ENCODE data around the gene GOLGA6L7. TPM values are rescaled to one million over a fixed set of nuclear protein-coding genes. Genes with fewer than 3 reads are reported as not detected.
"Not testable (repeated sequence)": the region's sequence is repeated elsewhere in the genome, so short reads cannot be mapped to it uniquely, and the experiment has no call there.

GOLGA6L7 gene
- total RNA-seq, 6 experiments from 2014 or later: not detected

- DNase-seq; H3K36me3 ChIP-seq; H3K4me1 ChIP-seq; H3K27me3 ChIP-seq; H3K9me3 ChIP-seq; H3K4me3 ChIP-seq; H3K27ac ChIP-seq; intact Hi-C loops (cut with DNase I): not testable (repeated sequence)
- 80% methylated on average over 1 of the region's 9 CpGs for WGBS (ENCODE audit: insufficient coverage, low coverage, low lambda C conversion rate, missing lambda C conversion rate)
- peak in 1 of 4 donors; percentile 30 for ATAC-seq
These were observed 485 bp downstream of the GOLGA6L7 start for GRCh38 chr15:28847959-28848358.

- H3K4me1 ChIP-seq; DNase-seq; H3K4me3 ChIP-seq; H3K27me3 ChIP-seq; intact Hi-C loops (cut with DNase I); H3K36me3 ChIP-seq; H3K27ac ChIP-seq; ATAC-seq; H3K9me3 ChIP-seq: not testable (repeated sequence)
- 12% methylated on average over 2 of the region's 5 CpGs for WGBS (ENCODE audit: insufficient coverage, low coverage, low lambda C conversion rate, missing lambda C conversion rate)
These were observed 1.2 kb downstream of the GOLGA6L7 start for GRCh38 chr15:28847247-28847646.

GRCh38 chr15:28844147-28844546 is 4.3 kb downstream of the GOLGA6L7 start:
- H3K36me3 ChIP-seq; H3K27me3 ChIP-seq; H3K4me3 ChIP-seq; H3K4me1 ChIP-seq; intact Hi-C loops (cut with DNase I); H3K27ac ChIP-seq; H3K9me3 ChIP-seq; DNase-seq; ATAC-seq: not testable (repeated sequence)
- WGBS (ENCODE audit: insufficient coverage, low coverage, low lambda C conversion rate, missing lambda C conversion rate): 56% methylated on average over 7 of the region's 14 CpGs

DNA sequence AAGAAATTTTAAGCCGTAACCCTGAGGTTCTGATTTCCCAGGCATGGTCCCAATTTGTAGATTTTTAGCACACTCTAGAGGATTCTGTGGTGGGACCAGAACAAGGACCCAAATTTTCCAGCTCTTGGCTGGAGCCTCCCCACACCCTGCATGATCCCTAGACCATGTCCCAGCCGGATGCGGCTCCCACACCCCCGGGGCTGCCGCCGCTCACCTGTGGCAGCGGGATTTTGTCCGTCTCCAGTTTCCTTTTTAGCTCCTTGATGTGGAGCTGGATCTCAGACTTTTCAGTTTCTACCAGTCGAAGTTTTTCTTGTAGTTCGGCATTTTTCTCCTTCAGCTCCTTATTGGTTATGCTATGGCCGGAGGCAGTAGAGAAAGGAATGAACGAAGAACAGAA is 4.9 kb downstream of the GOLGA6L7 start:
- WGBS (ENCODE audit: insufficient coverage, low coverage, low lambda C conversion rate, missing lambda C conversion rate): 92% methylated on average over 7 of the region's 12 CpGs
- ATAC-seq; H3K27ac ChIP-seq; H3K36me3 ChIP-seq; intact Hi-C loops (cut with DNase I); DNase-seq; H3K27me3 ChIP-seq; H3K4me3 ChIP-seq; H3K4me1 ChIP-seq; H3K9me3 ChIP-seq: not testable (repeated sequence)

DNA sequence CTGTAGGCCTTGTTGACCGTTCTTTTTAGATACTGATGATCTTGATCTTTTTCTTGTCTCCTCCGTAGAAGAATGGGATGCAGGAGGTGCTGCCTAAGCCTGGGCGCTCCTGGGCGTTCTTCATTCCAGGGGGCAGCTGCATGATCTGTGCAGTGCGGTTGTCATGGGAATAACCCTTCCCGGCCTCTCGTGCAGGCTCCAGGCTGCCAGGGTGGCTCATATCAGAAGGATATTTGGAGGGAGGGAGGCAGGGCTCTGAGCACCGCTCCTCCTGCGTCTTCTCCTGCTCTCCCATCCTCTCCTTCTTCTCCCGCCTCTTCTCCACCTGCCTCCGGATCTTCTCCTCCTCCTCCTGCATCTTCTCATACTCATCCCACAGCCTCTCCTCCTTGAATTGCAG is 6.2 kb downstream of the GOLGA6L7 start:
- DNase-seq; H3K36me3 ChIP-seq; H3K9me3 ChIP-seq; H3K27ac ChIP-seq; H3K4me1 ChIP-seq; intact Hi-C loops (cut with DNase I); H3K27me3 ChIP-seq; ATAC-seq; H3K4me3 ChIP-seq: not testable (repeated sequence)
- WGBS (ENCODE audit: insufficient coverage, low coverage, low lambda C conversion rate, missing lambda C conversion rate): 63% methylated on average over 9 of the region's 11 CpGs

GRCh38 chr15:28840285-28840684 is 8.2 kb downstream of the GOLGA6L7 start:
- ATAC-seq; H3K36me3 ChIP-seq; H3K27me3 ChIP-seq; intact Hi-C loops (cut with DNase I); H3K27ac ChIP-seq; DNase-seq; H3K9me3 ChIP-seq; H3K4me3 ChIP-seq; H3K4me1 ChIP-seq: not testable (repeated sequence)
- WGBS (ENCODE audit: insufficient coverage, low coverage, low lambda C conversion rate, missing lambda C conversion rate): no CpG with 5 or more reads among the region's 9 CpGs

DNA sequence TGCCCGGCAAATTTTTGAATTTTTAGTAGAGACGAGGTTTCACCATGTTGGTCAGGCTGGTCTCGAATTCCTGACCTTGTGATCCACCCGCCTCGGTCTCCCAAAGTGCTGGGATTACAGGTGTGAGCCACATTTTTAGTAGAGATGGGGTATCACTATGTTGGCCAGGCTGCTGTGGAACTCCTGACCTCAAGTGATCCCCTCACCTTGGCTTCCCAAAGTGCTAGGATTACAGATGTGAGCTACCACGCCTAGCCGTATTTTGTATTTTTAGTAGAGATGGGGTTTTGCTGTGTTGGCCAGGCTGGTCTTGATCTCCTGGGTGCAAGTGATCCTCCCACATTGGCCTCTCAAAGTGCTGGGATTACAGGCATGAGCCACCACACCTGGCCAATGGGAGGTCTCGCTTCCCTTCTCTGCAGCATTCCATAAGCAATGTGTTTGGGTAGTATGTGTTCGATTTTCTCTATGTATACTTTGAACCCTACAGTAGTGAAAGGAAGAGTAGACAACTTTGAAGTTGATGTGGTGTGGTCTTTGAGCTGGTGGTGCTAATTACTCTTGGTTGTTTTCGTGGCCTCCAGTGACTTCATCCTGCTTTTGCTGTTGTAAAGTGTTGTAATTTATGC is 13.4 kb downstream of the GOLGA6L7 start:
- ATAC-seq; H3K9me3 ChIP-seq; DNase-seq; H3K36me3 ChIP-seq; H3K4me3 ChIP-seq; H3K27ac ChIP-seq; H3K4me1 ChIP-seq; intact Hi-C loops (cut with DNase I); H3K27me3 ChIP-seq: not testable (repeated sequence)
- WGBS (ENCODE audit: insufficient coverage, low coverage, low lambda C conversion rate, missing lambda C conversion rate): 84% methylated on average over 8 of the region's 10 CpGs

DNA sequence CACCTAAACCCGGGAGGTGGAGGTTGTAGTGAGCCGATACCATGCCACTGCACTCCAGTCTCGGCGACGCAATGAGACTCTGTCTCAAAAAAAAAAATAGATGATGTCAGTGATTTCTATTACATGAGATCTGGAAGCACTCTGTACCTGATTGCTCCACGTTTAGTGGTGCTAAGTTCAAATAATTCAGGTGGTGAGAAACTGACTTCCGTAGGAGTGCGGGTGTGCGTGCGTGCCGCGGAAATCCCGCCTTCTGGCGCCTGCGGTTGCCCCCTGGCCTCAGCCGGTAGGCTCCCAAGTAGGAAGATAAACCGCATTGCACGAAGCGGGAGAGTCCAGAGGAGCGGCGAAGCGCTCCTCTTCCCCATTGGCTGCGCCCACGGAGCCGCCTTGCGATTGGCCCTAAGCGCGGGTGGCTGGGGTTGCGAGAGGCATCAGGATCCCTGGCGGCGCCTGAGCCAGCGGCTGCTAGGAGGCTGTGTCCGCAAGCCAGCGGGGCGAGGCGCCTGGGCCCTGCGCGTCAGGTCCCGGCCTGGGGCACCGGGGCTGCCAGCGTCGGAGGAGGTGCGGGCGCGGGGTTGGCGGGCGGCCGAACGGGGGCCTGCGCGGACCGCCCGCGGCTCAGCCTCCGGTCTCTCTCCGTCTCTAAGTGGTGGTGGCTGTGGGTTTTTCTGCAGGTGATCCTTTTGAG is 16.4 kb downstream of the GOLGA6L7 start:
- H3K36me3 ChIP-seq; H3K9me3 ChIP-seq; H3K4me1 ChIP-seq; H3K27ac ChIP-seq; H3K27me3 ChIP-seq; intact Hi-C loops (cut with DNase I): not testable (repeated sequence)
- DNase-seq (peak; percentile 55 to 64 (median 59)), ATAC-seq (peak; percentile 74 to 94 (median 84))
- peak overlapping the region in 2 of 3 donors; percentile 14 to 17 for H3K4me3 ChIP-seq
- WGBS (ENCODE audit: insufficient coverage, low coverage, low lambda C conversion rate, missing lambda C conversion rate): 3% methylated on average over 11 of the region's 56 CpGs

GRCh38 chr15:28821420-28821819 is 27.0 kb downstream of the GOLGA6L7 start:
- intact Hi-C loops (cut with DNase I); ATAC-seq: not testable (repeated sequence)
- WGBS (ENCODE audit: insufficient coverage, low coverage, low lambda C conversion rate, missing lambda C conversion rate): 82% methylated on average over 2 of the region's 2 CpGs

DNA sequence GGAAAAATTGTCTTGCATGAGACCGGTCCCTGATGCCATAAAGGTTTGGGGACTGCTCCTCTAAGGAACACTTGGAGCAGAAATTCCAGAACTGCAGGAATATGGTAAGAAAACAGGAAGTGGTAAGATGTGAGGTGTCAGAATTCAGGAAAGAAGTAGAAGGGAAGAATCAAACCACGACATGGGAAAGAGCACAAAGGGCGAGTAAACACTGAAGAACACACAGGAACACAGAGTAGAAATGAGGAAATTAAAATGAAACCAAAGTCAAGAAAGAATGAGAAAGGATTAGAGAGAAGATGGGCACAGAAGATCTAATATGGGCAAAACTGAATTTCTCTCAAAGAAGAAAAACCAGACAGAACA is 28.5 kb downstream of the GOLGA6L7 start:
- peak in 3 of 4 donors; percentile 17 to 71 (median 61) for ATAC-seq
- intact Hi-C loops (cut with DNase I); H3K27ac ChIP-seq; H3K4me3 ChIP-seq; H3K4me1 ChIP-seq; H3K36me3 ChIP-seq; H3K27me3 ChIP-seq; H3K9me3 ChIP-seq; DNase-seq: not testable (repeated sequence)
- no CpG with 5 or more reads among the region's 3 CpGs for WGBS (ENCODE audit: insufficient coverage, low coverage, low lambda C conversion rate, missing lambda C conversion rate)

More at GRCh38 chr15:28821420-28821819, 27.0 kb downstream of the GOLGA6L7 start:
- H3K9me3 ChIP-seq, H3K27me3 ChIP-seq, H3K4me1 ChIP-seq, DNase-seq, H3K4me3 ChIP-seq, H3K36me3 ChIP-seq, H3K27ac ChIP-seq: not testable (repeated sequence)

- intact Hi-C loops (cut with DNase I); DNase-seq: not testable (repeated sequence)
These were observed 29.2 kb downstream of the GOLGA6L7 start for GRCh38 chr15:28819019-28819929.

More at GRCh38 chr15:28819019-28819929, 29.2 kb downstream of the GOLGA6L7 start:
- peak; percentile 24 to 73 (median 49) for ATAC-seq
- not testable (repeated sequence) for H3K4me1 ChIP-seq, H3K4me3 ChIP-seq, H3K27me3 ChIP-seq, H3K36me3 ChIP-seq, H3K27ac ChIP-seq, H3K9me3 ChIP-seq
- WGBS (ENCODE audit: insufficient coverage, low coverage, low lambda C conversion rate, missing lambda C conversion rate): 51% methylated on average over 7 of the region's 15 CpGs

Measured in right lobe of liver (tissue), 6 donors.